Lung (tissue), 12 donors: Measurements from ENCODE around the gene GIPC3. TPM values are rescaled to one million over a fixed set of nuclear protein-coding genes. Genes with fewer than 3 reads are reported as not detected.

ENCODE experiments used
- ATAC-seq: fragments of 200-7000 bp; cut with Tn5 transposase; one replicate; pipeline ENCODE4 v1.9.1; 2020; ENCODE audit warnings: moderate number of reproducible peaks; ENCODE audit not compliant: insufficient read depth, low FRiP score
- DNase-seq, 3 donors: peaks; one replicate each; pipeline ENCODE4 v3.0.0-alpha.2; 2013 to 2017
- H3K27ac ChIP-seq, 2 donors: one replicate each; pipeline ENCODE4 v1.5.1; 2013; ENCODE audit warnings: mild to moderate bottlenecking in 2 of 2, moderate library complexity in 2 of 2, control low read depth in 1 of 2, inconsistent platforms in 1 of 2, low read depth in 1 of 2, low read length in 1 of 2
- H3K27me3 ChIP-seq, 3 donors: one replicate each; pipeline ENCODE4 v1.5.1; 2013; ENCODE audit warnings: low read length in 2 of 3; ENCODE audit not compliant: control insufficient read depth in 3 of 3, insufficient read depth in 3 of 3
- H3K36me3 ChIP-seq, 4 donors: one replicate each; pipeline ENCODE4 v1.5.1; 2013; ENCODE audit warnings: low read length in 4 of 4, mild to moderate bottlenecking in 1 of 4, moderate library complexity in 1 of 4; ENCODE audit not compliant: control insufficient read depth in 4 of 4, insufficient read depth in 4 of 4
- H3K4me1 ChIP-seq, 5 donors: one replicate each; pipeline ENCODE4 v1.5.1; 2013; ENCODE audit warnings: low read length in 5 of 5, mild to moderate bottlenecking in 2 of 5, moderate library complexity in 1 of 5; ENCODE audit not compliant: control insufficient read depth in 5 of 5, insufficient read depth in 5 of 5
- H3K4me3 ChIP-seq: one replicate; pipeline ENCODE4 v1.5.1; 2013; ENCODE audit warnings: mild to moderate bottlenecking, control low read depth, moderate library complexity
- H3K9ac ChIP-seq, 2 donors: one replicate each; pipeline ENCODE4 v1.5.1; 2013; ENCODE audit warnings: low read length in 2 of 2, control low read depth in 1 of 2; ENCODE audit not compliant: insufficient read depth in 1 of 2
- H3K9me3 ChIP-seq, 4 donors: one replicate each; pipeline ENCODE4 v1.5.1; 2013; ENCODE audit warnings: low read length in 3 of 4, mild to moderate bottlenecking in 1 of 4, moderate library complexity in 1 of 4; ENCODE audit not compliant: control insufficient read depth in 4 of 4, insufficient read depth in 3 of 4
- CTCF ChIP-seq: IDR thresholded peaks from 2 replicates; pipeline ENCODE4 v1.5.1; 2012; ENCODE audit warnings: mild to moderate bottlenecking; ENCODE audit errors: control extremely low read depth, extremely low read depth
- WGBS, 2 donors: extraction: QIAGEN DNeasy Blood & Tissue Kit; methylation state at CpG; one replicate each; pipeline ENCODE4 v1.1.7; 2013; 5-methylcytosine and 5-hydroxymethylcytosine counted together
- polyA plus RNA-seq, 2 donors: library from polyadenylated mRNA; stranded (reverse); fragments of 200-250 nt; gene quantifications; one replicate each; pipeline ENCODE4 v1.2.1, GENCODE V29; 2013
- total RNA-seq, 2 donors: library from RNA; depleted of rRNA in 1 of 2; stranded (reverse); fragments of >200 nt in 1 of 2; gene quantifications; one replicate each; pipeline ENCODE4 v1.2.1, GENCODE V29; 2014 to 2021
- donor health status: control.
- donor health status: control.
- donor health status: Bipolar disorder and iron deficiency.
- donor health status: healthy.
- donor health status: DM: yes; HTN: yes; CAD: no.

GIPC3 gene
- total and polyA plus RNA-seq, 4 donors: 1.6 to 2.1 (median 1.9) TPM

DNA sequence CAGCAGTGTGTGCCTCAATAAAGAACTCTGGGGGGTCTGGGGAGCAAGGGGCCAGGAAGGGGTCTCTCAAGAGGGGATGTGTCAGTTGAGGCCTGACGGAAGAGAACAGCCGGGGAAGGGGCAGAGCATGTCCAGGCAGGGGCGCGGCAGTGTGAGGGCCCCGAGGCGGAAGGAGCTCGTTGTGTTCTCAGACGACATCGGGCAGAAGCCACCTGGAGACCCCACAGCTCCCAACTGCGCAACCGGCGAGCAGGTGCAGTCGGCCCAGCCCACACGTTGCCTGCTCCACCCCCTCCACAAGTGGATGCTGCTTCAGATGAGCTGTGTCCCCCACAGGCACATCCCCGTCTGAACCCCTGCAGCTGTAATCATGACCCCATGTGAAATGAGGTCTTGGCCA is 36.4 kb downstream of the GIPC3 start:
- peaks cover 0 to 43% (median 8%) of the 10 kb centered on the region in 4 donors for H3K36me3 ChIP-seq
- H3K27ac ChIP-seq: no peak overlapping the region
- no peak for TF ChIP-seq CTCF
- no peaks in the 10 kb centered on the region for H3K9me3 ChIP-seq
- H3K27me3 ChIP-seq: no peaks in the 10 kb centered on the region
- ATAC-seq (no peak), DNase-seq (no peak)
- H3K9ac ChIP-seq: no peak overlapping the region
- 95 to 97% methylated on average over 15 of the region's 15 CpGs for WGBS, 2 donors
- H3K4me3 ChIP-seq: no peak overlapping the region
- peaks cover 3 to 17% (median 11%) of the 10 kb centered on the region in 5 donors for H3K4me1 ChIP-seq

DNA sequence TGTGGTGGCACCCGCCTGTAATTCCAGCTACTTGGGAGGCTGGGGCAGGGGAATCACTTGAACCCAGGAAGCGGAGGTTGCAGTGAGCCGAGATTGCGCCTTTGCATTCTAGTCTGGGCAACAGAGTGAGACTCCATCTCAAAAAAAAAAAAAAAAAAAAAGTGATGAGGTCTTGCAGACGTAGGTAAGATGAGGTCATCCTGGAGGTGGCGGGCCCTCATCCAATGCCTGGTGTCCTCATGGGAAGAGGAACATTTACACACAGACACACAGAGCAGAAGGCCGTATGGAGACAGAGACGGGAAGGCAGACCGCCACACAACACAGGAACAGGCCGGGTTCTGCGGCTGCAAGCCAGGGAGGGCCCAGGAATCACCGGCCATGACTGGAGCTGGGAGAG is 36.9 kb downstream of the GIPC3 start:
- ATAC-seq (no peak), DNase-seq (no peak)
- Histone ChIP-seq H3K27ac (no peak overlapping the region), H3K4me3 (no peak overlapping the region), H3K4me1 (peaks cover 3 to 17% (median 11%) of the 10 kb centered on the region in 5 donors), H3K27me3 (no peaks in the 10 kb centered on the region), H3K9ac (no peak overlapping the region), H3K36me3 (peaks cover 0 to 43% (median 6%) of the 10 kb centered on the region in 4 donors), H3K9me3 (no peaks in the 10 kb centered on the region)
- no peak for TF ChIP-seq CTCF
- 89 to 91% methylated on average over 12 of the region's 12 CpGs for WGBS, 2 donors

DNA sequence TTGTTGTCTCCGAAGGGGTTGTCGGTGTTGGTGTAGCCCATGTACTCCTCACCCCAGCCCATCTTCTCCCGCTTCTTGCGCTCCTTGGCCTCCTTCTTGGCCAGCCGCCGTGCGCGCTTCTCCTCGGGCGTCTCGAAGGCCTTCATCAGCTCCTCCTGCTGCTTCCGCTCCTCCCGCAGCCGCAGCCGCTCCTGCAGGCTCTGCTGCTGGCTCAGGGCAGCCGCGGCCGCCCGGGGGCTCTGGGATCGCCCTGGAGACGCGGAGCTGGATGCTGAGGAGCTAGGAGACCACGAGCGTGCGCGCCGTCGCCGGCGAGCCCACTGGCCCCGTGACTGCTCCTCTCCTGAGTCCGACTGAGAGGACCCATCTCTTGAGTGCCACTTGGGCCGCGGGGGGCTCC is 38.4 kb downstream of the GIPC3 start:
- WGBS, 2 donors: 93% methylated on average over 34 of the region's 34 CpGs
- Histone ChIP-seq H3K4me1 (peaks cover 3 to 11% (median 8%) of the 10 kb centered on the region in 5 donors), H3K27me3 (no peaks in the 10 kb centered on the region), H3K4me3 (no peak overlapping the region), H3K36me3 (peaks cover 0 to 39% (median 6%) of the 10 kb centered on the region in 4 donors), H3K27ac (no peak overlapping the region), H3K9ac (no peak overlapping the region), H3K9me3 (no peaks in the 10 kb centered on the region)
- ATAC-seq: no peak
- DNase-seq: no peak
- no peak for TF ChIP-seq CTCF

DNA sequence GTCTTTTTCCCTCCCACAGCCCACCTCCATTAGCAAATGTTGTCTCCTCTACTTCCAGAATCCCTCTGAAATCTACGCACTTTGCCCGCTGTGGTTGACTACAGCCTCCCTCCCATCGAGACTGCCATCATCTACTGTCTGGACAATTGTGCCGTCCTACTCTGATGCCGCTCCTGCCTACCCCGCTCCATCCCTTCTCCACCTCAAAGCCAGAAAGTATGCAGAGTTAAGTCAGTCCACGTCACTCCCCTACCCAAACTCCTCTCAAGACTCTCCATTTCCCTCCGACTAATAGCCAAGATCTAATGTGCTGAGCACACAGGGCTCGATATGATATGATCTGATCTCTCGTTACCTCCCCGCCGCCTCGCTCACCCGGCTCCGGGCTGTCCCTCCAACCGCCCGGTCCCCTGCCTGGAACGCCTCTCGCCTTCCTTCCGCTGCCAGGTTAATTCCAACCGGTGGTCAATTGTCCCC is 40.8 kb downstream of the GIPC3 start:
- peaks cover 0 to 25% (median 2%) of the 10 kb centered on the region in 4 donors for H3K36me3 ChIP-seq
- 1 to 2% methylated on average over 21 of the region's 21 CpGs for WGBS, 2 donors
- H3K9me3 ChIP-seq: no peaks in the 10 kb centered on the region
- DNase-seq (no peak), ATAC-seq (no peak)
- peaks cover 3 to 11% (median 8%) of the 10 kb centered on the region in 5 donors for H3K4me1 ChIP-seq
- no peak for TF ChIP-seq CTCF
- H3K27ac ChIP-seq: peak overlapping the region; percentile 92 to 99
- H3K27me3 ChIP-seq: no peaks in the 10 kb centered on the region
- H3K4me3 ChIP-seq: peak overlapping the region; percentile 90
- peak overlapping the region; percentile 72 to 89 for H3K9ac ChIP-seq
